ENCODE results near the gene CD247. TPM values are rescaled to one million over a fixed set of nuclear protein-coding genes. Genes with fewer than 3 reads are reported as not detected.

CD247 gene
- total RNA-seq, 2 donors from 2014 or later: 0.96 TPM; not detected in 1

DNA sequence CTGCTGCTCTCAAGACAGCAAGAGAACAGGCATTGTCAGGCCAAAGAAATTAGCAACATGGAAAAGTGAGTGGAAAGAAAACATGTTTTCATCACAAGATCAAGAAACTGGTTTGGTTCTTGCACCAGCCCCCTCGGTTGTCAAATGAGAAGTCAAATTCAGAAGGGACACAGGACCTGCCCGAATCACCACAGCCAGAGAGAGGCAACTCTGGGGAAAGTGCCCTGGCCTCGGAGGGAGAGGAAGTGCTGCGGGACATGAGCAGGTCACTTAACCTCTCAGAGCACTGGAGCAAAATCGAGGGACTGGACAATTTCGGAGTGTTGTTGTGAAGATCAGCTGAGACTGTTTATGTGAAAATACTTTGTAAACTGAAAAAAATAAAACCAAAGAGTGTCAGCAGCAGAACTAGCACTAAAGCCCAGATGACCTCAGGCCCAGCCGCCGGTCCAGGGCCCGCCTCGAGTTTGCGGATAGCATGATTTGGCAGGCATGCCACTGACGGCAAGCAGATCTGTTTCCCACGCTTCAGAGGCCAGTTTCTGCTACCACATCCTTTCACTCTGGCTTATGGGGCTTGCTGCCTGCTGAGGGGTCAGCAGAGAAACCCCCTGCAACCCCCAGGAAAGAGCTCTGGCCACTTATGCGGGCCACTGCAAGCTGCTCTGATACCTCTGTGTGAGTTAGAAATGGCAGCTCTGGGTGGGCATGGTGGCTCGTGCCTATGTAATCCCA lies 32.1 kb downstream of the CD247 start:
- Histone ChIP-seq H3K9me3 (no peaks in the 10 kb centered on the region), H3K36me3 (no peaks in the 10 kb centered on the region), H3K4me1 (replicated peaks) (no peaks in the 10 kb centered on the region), H3K27me3 (replicated peaks; ENCODE audit: insufficient read depth) (no peaks in the 10 kb centered on the region), H3K4me3 (no peak overlapping the region), H3K27ac (no peak overlapping the region)
- 80% methylated on average over 15 of the region's 15 CpGs for WGBS
- TF ChIP-seq POLR2AphosphoS5 (IDR thresholded peaks at IDR 0.05) (no peak), POLR2A (IDR thresholded peaks at IDR 0.05) (no peak), CTCF (IDR thresholded peaks at IDR 0.05) (no peak)
- DNase-seq (ENCODE audit: low spot score): no peak
- intact Hi-C loops (cut with DNase I): no loop called here

GRCh38 chr1:167484726-167485502 lies 33.4 kb downstream of the CD247 start:
- intact Hi-C loops (cut with DNase I): no loop called here

DNA sequence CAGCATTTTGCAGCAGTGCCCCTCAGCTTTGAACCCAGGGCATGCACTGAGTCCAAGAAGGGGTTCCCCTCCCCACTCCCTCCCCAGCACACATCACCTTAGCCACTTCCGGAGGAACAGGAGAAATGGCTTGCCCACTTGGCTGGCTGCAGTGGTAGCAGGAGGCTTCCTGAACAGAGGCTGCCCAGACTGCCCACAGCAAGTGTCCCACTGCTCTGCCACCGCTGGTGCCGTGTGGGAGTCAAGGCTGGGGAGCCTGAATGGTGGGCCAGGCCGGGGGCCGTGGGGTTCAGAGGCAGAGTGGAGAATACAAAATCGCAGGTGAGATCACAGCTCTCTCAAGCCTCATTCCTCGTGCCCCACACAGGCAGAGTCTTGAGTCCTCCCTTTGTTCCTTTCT lies 34.5 kb downstream of the CD247 start:
- no peaks in the 10 kb centered on the region for H3K9me3 ChIP-seq
- no peaks in the 10 kb centered on the region for H3K27me3 ChIP-seq (replicated peaks; ENCODE audit: insufficient read depth)
- no peak overlapping the region for H3K4me3 ChIP-seq
- WGBS: 82% methylated on average over 7 of the region's 7 CpGs
- intact Hi-C loops (cut with DNase I): no loop called here
- no peak for DNase-seq (ENCODE audit: low spot score)
- H3K27ac ChIP-seq: no peak overlapping the region
- H3K36me3 ChIP-seq: no peaks in the 10 kb centered on the region
- H3K4me1 ChIP-seq (replicated peaks): no peaks in the 10 kb centered on the region
- TF ChIP-seq CTCF (IDR thresholded peaks at IDR 0.05): no peak
- TF ChIP-seq POLR2A (IDR thresholded peaks at IDR 0.05): no peak
- TF ChIP-seq POLR2AphosphoS5 (IDR thresholded peaks at IDR 0.05): no peak

More at GRCh38 chr1:167484726-167485502, 33.4 kb downstream of the CD247 start:
- Histone ChIP-seq H3K4me1 (replicated peaks) (no peaks in the 10 kb centered on the region), H3K27ac (no peak overlapping the region), H3K4me3 (no peak overlapping the region), H3K36me3 (no peaks in the 10 kb centered on the region), H3K9me3 (no peaks in the 10 kb centered on the region), H3K27me3 (replicated peaks; ENCODE audit: insufficient read depth) (no peaks in the 10 kb centered on the region)
- no peak for DNase-seq (ENCODE audit: low spot score)
- TF ChIP-seq POLR2A (IDR thresholded peaks at IDR 0.05): no peak
- TF ChIP-seq CTCF (IDR thresholded peaks at IDR 0.05): no peak
- no peak for TF ChIP-seq POLR2AphosphoS5 (IDR thresholded peaks at IDR 0.05)
- 88% methylated on average over 12 of the region's 12 CpGs for WGBS

- Histone ChIP-seq H3K36me3 (no peaks in the 10 kb centered on the region), H3K27me3 (replicated peaks; ENCODE audit: insufficient read depth) (no peaks in the 10 kb centered on the region), H3K4me1 (replicated peaks) (no peaks in the 10 kb centered on the region), H3K4me3 (no peak overlapping the region), H3K9me3 (no peaks in the 10 kb centered on the region), H3K27ac (no peak overlapping the region)
- DNase-seq (ENCODE audit: low spot score): no peak
- intact Hi-C loops (cut with DNase I): no loop called here
- no peak for TF ChIP-seq CTCF (IDR thresholded peaks at IDR 0.05)
- no peak for TF ChIP-seq POLR2AphosphoS5 (IDR thresholded peaks at IDR 0.05)
- no peak for TF ChIP-seq POLR2A (IDR thresholded peaks at IDR 0.05)
- 73% methylated on average over 4 of the region's 4 CpGs for WGBS
These were observed 36.1 kb downstream of the CD247 start for GRCh38 chr1:167482184-167482583.

Data from prostate gland (tissue), 2 donors.